AG08395 (cell line): ENCODE data around the gene SPDEF.

ENCODE experiments used
- DNase-seq: peaks from one replicate; pipeline ENCODE4 v3.0.0; 2012; ENCODE audit warnings: mixed read lengths, low spot score

The SPDEF gene

GRCh38 chr6:34544776-34545471 is 11.2 kb downstream of the SPDEF start:
- no peak for DNase-seq

DNA sequence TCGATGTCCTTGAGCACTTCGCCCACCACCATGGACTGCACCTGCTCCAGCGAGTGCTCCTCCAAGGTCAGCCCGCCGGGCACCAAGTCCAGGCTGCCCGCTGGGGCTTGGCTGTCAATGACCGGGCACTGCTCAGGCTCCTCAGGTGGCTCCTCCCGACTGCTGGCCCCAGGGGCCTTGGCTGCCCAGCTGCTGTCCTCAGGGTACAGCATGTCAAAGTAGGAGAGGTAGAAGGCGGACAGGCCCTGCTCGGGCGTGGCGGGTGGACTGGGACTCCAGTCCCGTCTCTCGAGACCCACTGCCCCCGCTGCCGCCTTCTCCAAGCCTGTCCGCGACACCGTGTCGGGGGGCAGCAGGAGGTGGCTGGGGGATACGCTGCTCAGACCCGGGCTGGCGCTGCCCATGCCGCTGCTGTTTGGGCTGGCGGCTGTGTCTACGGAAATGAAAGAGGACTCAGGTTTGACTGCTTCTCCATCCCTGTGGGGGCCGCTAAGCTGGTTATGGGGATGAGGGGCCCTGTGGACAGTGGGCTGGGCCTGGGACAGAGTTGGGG is 12.0 kb downstream of the SPDEF start:
- DNase-seq: no peak

GRCh38 chr6:34543421-34543820 is 12.7 kb downstream of the SPDEF start:
- DNase-seq: peak; percentile 38

DNA sequence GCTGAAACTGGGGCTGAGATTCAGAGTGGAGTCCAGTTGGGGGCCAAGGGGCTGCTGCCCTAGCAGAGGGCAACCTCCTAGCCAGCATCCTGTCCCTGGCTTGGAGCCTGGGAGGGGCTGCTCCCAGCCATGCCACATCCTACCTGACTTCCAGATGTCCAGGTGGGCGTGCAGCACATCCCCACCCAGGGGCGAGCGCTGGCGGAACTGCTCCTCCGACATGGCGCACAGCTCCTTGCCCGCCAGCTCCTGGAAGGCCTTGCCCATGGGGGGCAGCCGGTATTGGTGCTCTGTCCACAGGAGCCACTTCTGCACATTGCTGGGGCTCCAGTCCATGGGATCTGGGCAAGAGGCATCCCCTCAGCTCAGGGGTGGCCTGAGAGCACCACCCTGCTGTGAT is 15.3 kb downstream of the SPDEF start:
- no peak for DNase-seq

DNA sequence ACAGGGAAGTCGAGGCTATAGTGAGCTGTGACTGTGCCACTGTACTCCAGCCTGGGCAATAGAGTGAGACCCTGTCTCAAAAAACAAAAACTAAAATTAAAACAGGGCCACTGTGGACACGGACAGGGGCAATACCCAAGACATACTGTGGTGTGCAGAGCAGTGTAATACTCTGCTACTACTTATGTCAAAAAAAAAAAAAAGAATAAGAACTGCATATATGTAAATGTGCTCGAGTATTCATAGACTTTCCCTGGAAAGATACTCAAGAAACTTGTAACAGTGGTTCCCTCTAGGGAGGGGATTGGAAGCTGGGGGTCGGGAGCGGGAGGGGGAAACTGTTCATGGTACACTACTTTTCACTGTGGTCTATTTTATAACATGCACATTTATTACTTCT is 15.9 kb downstream of the SPDEF start:
- DNase-seq: no peak

DNA sequence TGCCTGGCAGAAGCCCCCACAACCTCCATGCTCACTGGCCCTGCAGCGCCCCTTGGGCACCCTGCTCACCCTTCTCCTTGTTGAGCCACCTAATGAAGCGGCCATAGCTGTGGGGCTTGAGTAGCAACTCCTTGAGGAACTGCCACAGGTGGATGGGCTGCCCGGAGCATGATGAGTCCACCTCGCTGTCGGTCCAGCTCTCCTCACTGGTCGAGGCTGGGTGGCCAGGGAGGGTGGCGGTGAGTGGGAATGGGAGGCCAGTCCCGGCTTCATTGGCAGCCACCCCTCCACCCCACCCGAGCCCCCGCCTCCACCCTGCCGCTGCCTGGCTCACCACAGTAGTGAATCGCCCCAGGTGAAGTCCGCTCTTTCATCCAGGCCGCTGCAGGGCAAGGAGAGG is 16.9 kb downstream of the SPDEF start:
- no peak for DNase-seq

DNA sequence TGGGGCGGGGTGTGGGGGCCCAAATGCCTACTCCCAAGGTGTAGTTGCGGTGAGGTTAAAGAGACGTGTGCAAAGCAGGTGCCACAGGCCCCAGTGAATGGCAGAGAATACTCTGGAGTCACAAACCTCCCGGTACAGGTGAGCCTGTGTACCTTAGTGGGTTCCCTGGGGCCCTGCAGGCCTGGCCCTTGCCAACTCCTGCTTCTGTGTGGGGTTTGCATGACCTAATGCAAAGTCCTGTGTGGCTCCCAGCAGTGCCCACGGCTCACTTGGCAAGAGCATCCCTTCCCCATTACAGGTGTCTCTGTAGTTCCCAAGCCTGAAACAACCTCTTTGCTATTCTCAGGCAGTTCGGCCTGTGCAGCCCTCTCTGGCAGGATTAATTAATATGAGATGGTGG is 17.5 kb downstream of the SPDEF start:
- DNase-seq: no peak

- DNase-seq: no peak
Measured at GRCh38 chr6:34537922-34538550, 18.1 kb downstream of the SPDEF start.

- no peak for DNase-seq
Measured at GRCh38 chr6:34536959-34537848, 18.9 kb downstream of the SPDEF start.

DNA sequence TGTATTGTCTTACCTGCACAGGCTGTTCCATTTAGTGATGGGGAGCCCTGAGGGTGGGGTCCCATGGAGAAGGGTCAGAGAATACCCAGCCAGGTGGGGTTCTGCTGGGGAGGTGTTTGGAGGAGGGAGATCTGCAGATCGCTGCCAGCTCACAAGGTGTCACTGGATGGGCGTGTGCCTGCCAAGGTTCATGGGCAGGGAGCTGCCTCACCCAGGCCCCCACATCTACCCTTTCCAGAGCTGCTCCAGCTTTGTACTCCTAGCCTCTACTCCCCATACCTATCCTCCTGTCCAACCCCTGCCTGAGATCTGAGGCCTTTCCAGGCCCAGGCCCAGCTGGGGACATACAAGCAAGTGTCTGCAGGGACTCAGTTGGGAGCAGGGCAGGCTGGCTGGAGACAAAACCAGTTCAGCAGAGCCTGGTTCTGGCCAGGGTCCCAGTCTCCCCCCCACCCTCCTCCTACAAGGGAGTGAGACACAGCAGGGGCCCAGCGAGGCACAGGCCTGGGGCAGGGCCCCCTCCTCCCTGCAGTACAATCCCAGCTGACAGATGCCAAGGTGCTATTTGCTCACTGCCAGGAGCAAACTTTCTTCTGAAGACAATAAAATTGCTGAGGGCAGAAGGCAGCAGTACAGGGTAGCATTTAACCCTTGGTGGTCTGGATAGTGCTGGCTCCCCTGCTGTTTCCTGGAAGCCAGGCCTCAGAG is 19.7 kb downstream of the SPDEF start:
- DNase-seq: no peak

GRCh38 chr6:34535646-34536045 is 20.5 kb downstream of the SPDEF start:
- DNase-seq: no peak

DNA sequence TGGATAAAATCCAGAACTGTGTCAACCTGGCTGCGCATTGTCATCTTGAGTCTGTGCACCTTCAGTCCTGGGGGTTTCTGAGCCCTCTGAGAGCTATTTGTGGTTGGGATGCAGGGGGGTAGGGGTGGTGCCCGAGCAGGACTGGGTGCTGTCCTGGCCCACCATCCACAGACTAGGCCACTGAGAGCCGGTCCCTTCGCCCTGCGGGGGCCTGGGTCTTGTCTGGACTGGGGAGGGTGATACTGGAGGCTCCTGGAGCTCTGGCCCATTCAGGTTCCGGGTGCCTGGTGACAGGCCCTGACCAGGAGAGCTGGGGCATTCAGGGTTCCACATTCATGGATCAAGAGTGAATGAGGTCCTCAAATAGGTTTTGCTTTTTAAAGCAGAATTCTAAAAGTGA is 20.9 kb downstream of the SPDEF start:
- no peak for DNase-seq

GRCh38 chr6:34534656-34535055 is 21.5 kb downstream of the SPDEF start:
- no peak for DNase-seq

- no peak for DNase-seq
Measured at GRCh38 chr6:34534146-34534545, 22.0 kb downstream of the SPDEF start.

- DNase-seq: no peak
Measured at GRCh38 chr6:34532230-34532629, 23.9 kb downstream of the SPDEF start.

GRCh38 chr6:34531580-34532201 is 24.4 kb downstream of the SPDEF start:
- no peak for DNase-seq

- DNase-seq: no peak
Measured at GRCh38 chr6:34530753-34531365, 25.3 kb downstream of the SPDEF start.

DNA sequence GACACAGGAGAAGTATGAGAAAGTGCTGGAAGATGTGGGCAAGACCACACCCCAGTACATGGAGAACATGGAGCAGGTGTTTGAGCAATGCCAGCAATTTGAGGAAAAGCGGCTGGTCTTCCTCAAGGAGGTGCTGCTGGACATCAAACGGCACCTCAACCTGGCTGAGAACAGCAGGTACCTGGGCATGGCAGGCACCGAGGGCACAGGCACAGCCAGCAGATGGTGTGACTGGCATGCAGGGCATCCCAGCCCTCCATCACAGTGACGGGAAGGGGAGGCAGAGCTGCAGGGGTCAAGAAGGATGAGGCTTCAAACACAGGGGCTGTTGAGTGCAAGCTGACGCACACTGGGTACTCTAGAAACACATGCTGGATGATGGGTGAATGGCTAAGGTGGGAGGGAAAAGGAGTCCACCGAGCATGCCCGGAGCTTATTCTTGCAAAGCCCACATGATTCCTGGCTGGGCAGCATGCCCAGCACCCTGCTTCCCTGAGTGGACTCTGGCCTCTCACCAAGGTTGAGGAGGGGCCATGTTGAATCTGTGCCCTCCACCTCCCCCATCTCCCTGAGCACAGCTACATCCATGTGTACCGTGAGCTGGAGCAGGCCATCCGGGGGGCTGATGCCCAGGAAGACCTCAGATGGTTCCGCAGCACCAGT is 26.3 kb downstream of the SPDEF start:
- no peak for DNase-seq

- DNase-seq: no peak
Measured at GRCh38 chr6:34528996-34529664, 27.0 kb downstream of the SPDEF start.
